ENCODE results near the gene KDM4F.

Gene KDM4F

DNA sequence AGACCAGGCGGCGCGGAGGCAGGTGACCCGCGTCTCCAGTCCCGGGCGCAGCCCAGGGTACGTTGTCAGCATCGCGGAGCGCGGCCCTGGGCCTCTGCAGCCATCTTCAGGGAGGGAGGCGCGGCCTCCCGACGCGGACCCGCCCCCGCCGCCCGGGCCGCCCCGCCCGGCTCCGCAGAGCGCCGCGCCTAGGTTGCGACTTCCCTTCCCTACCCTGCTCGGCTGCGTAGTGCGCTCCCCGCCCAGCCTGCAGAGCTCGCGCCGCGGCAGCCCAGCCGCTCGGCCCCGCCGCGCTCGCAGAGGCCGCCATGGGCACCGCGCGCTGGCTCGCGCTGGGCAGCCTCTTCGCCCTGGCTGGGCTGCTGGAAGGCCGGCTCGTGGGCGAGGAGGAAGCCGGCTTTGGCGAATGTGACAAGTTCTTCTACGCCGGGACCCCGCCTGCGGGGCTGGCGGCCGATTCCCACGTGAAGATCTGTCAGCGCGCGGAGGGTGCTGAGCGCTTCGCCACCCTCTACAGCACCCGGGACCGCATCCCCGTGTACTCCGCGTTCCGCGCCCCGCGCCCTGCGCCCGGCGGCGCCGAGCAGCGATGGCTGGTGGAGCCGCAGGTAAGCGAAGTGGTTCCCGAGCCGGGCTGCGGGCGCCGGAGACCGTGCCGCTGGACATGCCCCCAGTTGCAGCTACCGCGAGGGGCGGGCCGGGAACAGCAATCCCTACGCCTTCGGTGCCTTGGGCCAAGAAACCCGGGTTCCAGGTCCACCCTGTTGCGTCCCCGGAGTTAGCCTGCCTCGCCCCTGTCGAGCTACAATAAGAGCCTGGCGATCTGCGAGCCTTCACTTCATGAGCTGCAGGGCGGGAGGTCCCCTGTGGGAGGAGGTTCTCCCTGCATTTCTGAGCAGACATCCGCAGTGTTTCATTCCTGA is 40.7 kb downstream of the KDM4F start, which contains the start of gene ENDOD1:
TSS of gene ENDOD1 (plus strand) at position 227 of the 923 bp plus-strand sequence. CDS start at position 309, 82 bp downstream.
- TF ChIP-seq, protein P1, sequence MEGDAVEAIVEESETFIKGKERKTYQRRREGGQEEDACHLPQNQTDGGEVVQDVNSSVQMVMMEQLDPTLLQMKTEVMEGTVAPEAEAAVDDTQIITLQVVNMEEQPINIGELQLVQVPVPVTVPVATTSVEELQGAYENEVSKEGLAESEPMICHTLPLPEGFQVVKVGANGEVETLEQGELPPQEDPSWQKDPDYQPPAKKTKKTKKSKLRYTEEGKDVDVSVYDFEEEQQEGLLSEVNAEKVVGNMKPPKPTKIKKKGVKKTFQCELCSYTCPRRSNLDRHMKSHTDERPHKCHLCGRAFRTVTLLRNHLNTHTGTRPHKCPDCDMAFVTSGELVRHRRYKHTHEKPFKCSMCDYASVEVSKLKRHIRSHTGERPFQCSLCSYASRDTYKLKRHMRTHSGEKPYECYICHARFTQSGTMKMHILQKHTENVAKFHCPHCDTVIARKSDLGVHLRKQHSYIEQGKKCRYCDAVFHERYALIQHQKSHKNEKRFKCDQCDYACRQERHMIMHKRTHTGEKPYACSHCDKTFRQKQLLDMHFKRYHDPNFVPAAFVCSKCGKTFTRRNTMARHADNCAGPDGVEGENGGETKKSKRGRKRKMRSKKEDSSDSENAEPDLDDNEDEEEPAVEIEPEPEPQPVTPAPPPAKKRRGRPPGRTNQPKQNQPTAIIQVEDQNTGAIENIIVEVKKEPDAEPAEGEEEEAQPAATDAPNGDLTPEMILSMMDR (IDR thresholded peaks at IDR 0.05; ENCODE audit: insufficient read depth, low read depth, low read length, missing control alignments) = no peak
- DNase-seq (ENCODE audit: low read depth) = peak; percentile 90
- peak within 1 kb of the TSS; percentile 75 for H3K4me3 ChIP-seq (ENCODE audit: low read depth, low read length)

DNA sequence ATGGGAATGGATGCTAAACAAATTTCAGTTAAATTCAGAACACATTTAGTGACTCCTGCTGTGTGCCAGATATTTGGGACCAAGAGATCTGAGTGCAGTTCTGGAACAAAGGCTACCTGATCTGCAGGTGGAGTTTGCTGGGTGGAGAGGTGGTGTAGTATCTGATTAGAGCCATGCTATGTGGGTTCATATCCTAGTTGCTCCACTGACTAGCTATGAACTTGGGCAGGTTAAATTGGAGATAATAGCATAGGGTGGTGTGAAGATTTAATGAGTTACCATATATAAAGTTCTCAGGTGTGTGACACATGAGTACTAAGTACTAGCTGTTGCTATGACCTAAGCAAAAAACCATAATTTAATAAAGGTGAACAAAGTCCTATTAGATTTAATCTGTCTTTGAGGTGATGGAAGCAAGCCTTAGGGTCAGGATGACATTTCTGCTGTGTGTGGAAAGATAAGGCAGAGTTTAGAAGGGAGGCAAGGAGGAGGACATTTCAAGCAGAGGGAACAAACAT is 42.5 kb downstream of the KDM4F start:
- H3K4me3 ChIP-seq (ENCODE audit: low read depth, low read length) = no peak overlapping the region
- DNase-seq (ENCODE audit: low read depth) = no peak
- TF ChIP-seq, protein P1 (IDR thresholded peaks at IDR 0.05; ENCODE audit: insufficient read depth, low read depth, low read length, missing control alignments) = no peak

DNA sequence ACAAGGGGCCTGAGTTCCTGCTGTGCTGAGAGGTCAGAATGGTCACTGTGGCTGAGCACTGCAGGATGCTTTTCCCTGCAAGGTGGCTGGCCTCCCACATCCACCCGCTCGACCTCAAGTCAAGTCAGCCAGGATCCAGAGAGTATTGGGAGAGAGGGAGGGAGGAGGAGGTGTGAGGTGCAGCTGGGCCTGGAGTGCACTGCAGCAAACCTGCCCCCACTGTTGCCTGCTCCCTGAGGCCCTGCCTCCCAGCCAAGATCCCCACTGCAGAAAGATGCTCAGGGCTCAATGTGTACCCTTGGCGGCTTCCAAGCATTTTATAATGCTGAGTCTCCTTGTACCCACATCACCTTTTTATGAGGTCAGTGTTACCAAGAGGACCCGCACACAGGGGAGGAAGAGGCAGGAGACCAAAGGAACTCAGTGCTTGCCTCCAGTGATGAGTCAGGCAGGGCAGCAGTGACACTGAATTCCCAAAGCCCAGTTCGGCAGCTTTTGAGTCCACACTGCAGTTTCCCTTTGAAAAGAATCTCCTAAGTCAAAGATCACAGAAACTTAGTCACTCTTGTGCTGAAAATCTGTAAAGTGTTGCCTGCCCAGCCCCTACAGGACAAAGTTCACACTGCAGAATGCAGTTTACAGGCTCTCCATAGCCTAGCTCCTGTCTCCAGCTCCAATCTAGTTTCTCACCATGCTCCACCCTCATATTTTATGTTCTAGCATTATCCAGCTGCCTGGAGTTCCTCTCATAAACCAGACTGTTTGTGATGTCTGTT is 43.5 kb downstream of the KDM4F start:
- H3K4me3 ChIP-seq (ENCODE audit: low read depth, low read length) = no peak overlapping the region
- TF ChIP-seq, protein P1 (IDR thresholded peaks at IDR 0.05; ENCODE audit: insufficient read depth, low read depth, low read length, missing control alignments) = peak; percentile 62
- peak; percentile 49 for DNase-seq (ENCODE audit: low read depth)

DNA sequence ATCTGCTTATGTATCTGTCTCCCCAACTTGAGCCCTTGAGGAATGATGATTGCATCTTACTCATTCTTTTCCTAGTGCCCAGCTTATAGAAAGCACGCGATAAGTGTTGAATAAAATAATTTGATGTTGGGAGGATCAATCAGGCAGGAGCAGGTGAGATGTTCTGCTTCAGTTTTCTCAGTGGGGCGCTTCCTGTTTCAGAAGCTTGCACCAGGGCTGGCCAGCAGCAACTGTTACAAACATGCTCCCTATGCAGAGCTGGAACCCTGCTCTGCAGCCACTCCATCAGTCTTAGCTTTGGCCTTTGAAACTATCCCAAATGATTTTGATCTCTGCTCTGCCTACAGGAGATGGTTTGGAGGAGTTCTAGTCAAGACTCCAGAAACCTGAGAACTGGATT is 44.3 kb downstream of the KDM4F start:
- TF ChIP-seq, protein P1 (IDR thresholded peaks at IDR 0.05; ENCODE audit: insufficient read depth, low read depth, low read length, missing control alignments) = no peak
- peak; percentile 41 for DNase-seq (ENCODE audit: low read depth)
- H3K4me3 ChIP-seq (ENCODE audit: low read depth, low read length) = no peak overlapping the region

DNA sequence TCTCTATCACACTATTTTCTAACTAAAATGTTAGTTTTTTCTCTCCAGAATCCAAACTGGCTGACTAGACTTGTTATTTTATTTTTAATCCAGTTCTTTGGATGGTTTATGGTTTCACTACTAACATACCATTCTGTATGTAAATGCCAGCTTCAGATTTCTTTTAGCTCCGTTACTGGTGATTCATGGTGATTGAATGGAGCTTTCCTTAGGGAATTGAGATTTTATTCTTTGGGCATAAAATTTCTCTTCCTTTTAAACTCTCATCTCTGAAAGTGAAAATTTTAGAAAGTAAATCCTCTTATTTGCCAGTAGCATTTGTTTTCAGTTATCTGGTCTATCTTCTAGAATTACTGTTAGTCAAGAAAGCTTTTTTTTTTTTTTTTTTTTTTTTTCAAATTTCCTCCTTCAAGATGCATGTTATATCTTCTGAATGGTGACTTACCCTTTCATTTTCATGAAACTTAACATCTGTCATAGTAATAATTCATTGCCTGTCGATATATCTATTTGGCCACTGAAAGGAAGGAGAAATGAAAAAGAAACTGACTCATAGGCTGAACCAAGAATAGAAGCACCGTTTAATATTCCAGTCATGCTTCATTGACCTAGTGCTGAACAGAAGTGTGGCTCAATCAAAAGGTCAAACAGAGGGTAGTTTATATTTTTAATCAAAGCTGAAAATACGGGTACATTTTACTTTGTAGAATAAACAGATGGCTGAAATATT is 46.8 kb downstream of the KDM4F start:
- DNase-seq (ENCODE audit: low read depth) = peak; percentile 80
- H3K4me3 ChIP-seq (ENCODE audit: low read depth, low read length) = peak overlapping the region; percentile 23; the same call in 1 of the 2 replicates
- TF ChIP-seq, protein P1 (IDR thresholded peaks at IDR 0.05; ENCODE audit: insufficient read depth, low read depth, low read length, missing control alignments) = no peak

DNA sequence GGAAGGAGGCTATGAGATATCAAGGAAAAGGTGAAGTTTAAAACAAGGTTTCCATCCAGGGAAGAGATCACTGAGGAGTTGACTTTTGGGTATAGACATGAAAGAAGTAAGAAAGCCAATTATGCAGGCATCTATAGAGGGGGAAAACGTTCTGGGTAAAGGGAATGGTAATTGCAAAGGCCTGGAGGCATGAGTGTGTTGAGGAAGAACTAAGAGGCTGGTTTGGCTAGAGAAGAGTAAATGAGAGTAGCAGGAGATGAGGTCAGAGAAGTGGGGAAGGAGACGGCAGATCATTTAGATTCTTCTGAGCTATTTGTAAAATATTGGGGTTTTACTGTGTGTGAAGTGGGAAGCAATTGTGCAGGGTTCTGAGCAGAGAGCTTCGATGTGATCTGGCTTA is 48.0 kb downstream of the KDM4F start:
- no peak overlapping the region for H3K4me3 ChIP-seq (ENCODE audit: low read depth, low read length)
- DNase-seq (ENCODE audit: low read depth) = no peak
- TF ChIP-seq, protein P1 (IDR thresholded peaks at IDR 0.05; ENCODE audit: insufficient read depth, low read depth, low read length, missing control alignments) = no peak

All from GM12865 (cell line).